Measurements from ENCODE around the gene COL27A1. TPM values are rescaled to one million over a fixed set of nuclear protein-coding genes. Genes with fewer than 3 reads are reported as not detected.

The COL27A1 gene
- total RNA-seq, 2 experiments from 2014 or later, result 0.87 to 1.2 TPM

- intact Hi-C loops (cut with DNase I, micrococcal nuclease), result no loop called here
- Histone ChIP-seq H3K27me3 (ENCODE audit: control insufficient read depth in 1 of 2, insufficient read depth in 2 of 2, low read length in 2 of 2) (no peaks in the 10 kb centered on the region), H3K4me3 (ENCODE audit: low read length) (no peak overlapping the region), H3K27ac (ENCODE audit: low read depth in 1 of 2, low read length in 2 of 2) (no peak overlapping the region), H3K36me3 (ENCODE audit: insufficient read depth, low read length) (no peaks in the 10 kb centered on the region), H3K4me1 (ENCODE audit: insufficient read depth, low read length) (no peaks in the 10 kb centered on the region), H3K9me3 (ENCODE audit: control insufficient read depth in 1 of 2, insufficient read depth in 1 of 2, low read length in 2 of 2) (no peaks in the 10 kb centered on the region)
- Mint-ChIP-seq H3K4me1 (ENCODE audit: low read depth) (no peaks in the 10 kb centered on the region), H3K27ac (no peak overlapping the region), H3K36me3 (ENCODE audit: low read depth) (no peaks in the 10 kb centered on the region), H3K9me3 (no peaks in the 10 kb centered on the region), H3K4me3 (no peak overlapping the region), H3K27me3 (no peaks in the 10 kb centered on the region)
- POLR2A ChIA-PET, result no interaction called here
- CTCF ChIA-PET, result no interaction called here
- ATAC-seq (ENCODE audit: poor library complexity) (no peak), DNase-seq (peak in 1 of 14 experiments; percentile 1)
- TF ChIP-seq CTCF (IDR thresholded peaks at IDR 0.05), result no peak
Measured at GRCh38 chr9:114282104-114282485, 126.8 kb downstream of the COL27A1 start.

- ChIA-PET POLR2A (no interaction called here), CTCF (no interaction called here)
- Histone ChIP-seq H3K4me3 (ENCODE audit: low read length) (no peak overlapping the region), H3K27me3 (ENCODE audit: control insufficient read depth in 1 of 2, insufficient read depth in 2 of 2, low read length in 2 of 2) (no peaks in the 10 kb centered on the region), H3K27ac (ENCODE audit: low read depth in 1 of 2, low read length in 2 of 2) (no peak overlapping the region), H3K36me3 (ENCODE audit: insufficient read depth, low read length) (no peaks in the 10 kb centered on the region), H3K9me3 (ENCODE audit: control insufficient read depth in 1 of 2, insufficient read depth in 1 of 2, low read length in 2 of 2) (no peaks in the 10 kb centered on the region), H3K4me1 (ENCODE audit: insufficient read depth, low read length) (no peaks in the 10 kb centered on the region)
- no peak overlapping the region for H3K4me3 Mint-ChIP-seq
- no peaks in the 10 kb centered on the region for H3K27me3 Mint-ChIP-seq
- TF ChIP-seq CTCF (IDR thresholded peaks at IDR 0.05), result no peak
- no peaks in the 10 kb centered on the region for H3K4me1 Mint-ChIP-seq (ENCODE audit: low read depth)
- DNase-seq (no peak), ATAC-seq (ENCODE audit: poor library complexity) (no peak)
- intact Hi-C loops (cut with DNase I, micrococcal nuclease), result no loop called here
- H3K36me3 Mint-ChIP-seq (ENCODE audit: low read depth), result no peaks in the 10 kb centered on the region
- no peaks in the 10 kb centered on the region for H3K9me3 Mint-ChIP-seq
- H3K27ac Mint-ChIP-seq, result no peak overlapping the region
Measured at GRCh38 chr9:114282507-114282906, 127.2 kb downstream of the COL27A1 start.

- Mint-ChIP-seq H3K4me1 (ENCODE audit: low read depth) (no peaks in the 10 kb centered on the region), H3K4me3 (no peak overlapping the region), H3K9me3 (no peaks in the 10 kb centered on the region), H3K27ac (no peak overlapping the region), H3K27me3 (no peaks in the 10 kb centered on the region), H3K36me3 (ENCODE audit: low read depth) (no peaks in the 10 kb centered on the region)
- Histone ChIP-seq H3K4me3 (ENCODE audit: low read length) (no peak overlapping the region), H3K27me3 (ENCODE audit: control insufficient read depth in 1 of 2, insufficient read depth in 2 of 2, low read length in 2 of 2) (no peaks in the 10 kb centered on the region), H3K36me3 (ENCODE audit: insufficient read depth, low read length) (no peaks in the 10 kb centered on the region), H3K27ac (ENCODE audit: low read depth in 1 of 2, low read length in 2 of 2) (no peak overlapping the region), H3K9me3 (ENCODE audit: control insufficient read depth in 1 of 2, insufficient read depth in 1 of 2, low read length in 2 of 2) (no peaks in the 10 kb centered on the region), H3K4me1 (ENCODE audit: insufficient read depth, low read length) (no peaks in the 10 kb centered on the region)
- POLR2A ChIA-PET, result no interaction called here
- CTCF ChIA-PET, result no interaction called here
- DNase-seq (peak in 2 of 14 experiments; percentile 24 to 34), ATAC-seq (ENCODE audit: poor library complexity) (peak; percentile 55)
- intact Hi-C loops (cut with DNase I, micrococcal nuclease), result no loop called here
- no peak for TF ChIP-seq CTCF (IDR thresholded peaks at IDR 0.05)
Measured at GRCh38 chr9:114282926-114283325, 127.6 kb downstream of the COL27A1 start.
